Measurements from ENCODE around the gene SLC29A4. TPM values are rescaled to one million over a fixed set of nuclear protein-coding genes. Genes with fewer than 3 reads are reported as not detected.

Gene SLC29A4
- total RNA-seq, 1 experiment from 2014 or later: 0.56 TPM

- Mint-ChIP-seq H3K27ac (ENCODE audit: low read depth, unreplicated experiment) (no peak overlapping the region), H3K9me3 (ENCODE audit: unreplicated experiment) (no peaks in the 10 kb centered on the region), H3K4me3 (ENCODE audit: unreplicated experiment) (no peak overlapping the region), H3K36me3 (ENCODE audit: insufficient read depth, unreplicated experiment) (peaks cover 81% of the 10 kb centered on the region), H3K4me1 (ENCODE audit: insufficient read depth, unreplicated experiment) (no peaks in the 10 kb centered on the region), H3K27me3 (ENCODE audit: insufficient read depth, unreplicated experiment) (no peaks in the 10 kb centered on the region)
- no TSS peak for BruUV-seq (replicated peaks)
- TF ChIP-seq CTCF (IDR thresholded peaks at IDR 0.05; ENCODE audit: unreplicated experiment): no peak
- ChIA-PET CTCF (interaction anchor here (0.6 kb wide), 1 partner anchor 16 kb away, joined by 5 read pairs; no protein-coding TSS in a partner anchor), POLR2A (no interaction called here)
- DNase-seq (ENCODE audit: unreplicated experiment): no peak
- intact Hi-C loops (cut with micrococcal nuclease): no loop called here
Measured at GRCh38 chr7:5349005-5349380, 66.2 kb downstream of the SLC29A4 start.

GRCh38 chr7:5349437-5350173, 66.9 kb downstream of the SLC29A4 start:
- H3K27ac Mint-ChIP-seq (ENCODE audit: low read depth, unreplicated experiment): no peak overlapping the region
- intact Hi-C loops (cut with micrococcal nuclease): no loop called here
- H3K9me3 Mint-ChIP-seq (ENCODE audit: unreplicated experiment): no peaks in the 10 kb centered on the region
- ChIA-PET POLR2A (no interaction called here), CTCF (interaction anchor here (0.6 to 1.4 kb wide), 2 partner anchors 15 to 16 kb away, joined by 4 to 5 read pairs; no protein-coding TSS in a partner anchor)
- H3K4me1 Mint-ChIP-seq (ENCODE audit: insufficient read depth, unreplicated experiment): peaks cover 6% of the 10 kb centered on the region
- H3K36me3 Mint-ChIP-seq (ENCODE audit: insufficient read depth, unreplicated experiment): peaks cover 81% of the 10 kb centered on the region
- H3K4me3 Mint-ChIP-seq (ENCODE audit: unreplicated experiment): no peak overlapping the region
- no TSS peak for BruUV-seq (replicated peaks)
- no peak for TF ChIP-seq CTCF (IDR thresholded peaks at IDR 0.05; ENCODE audit: unreplicated experiment)
- no peaks in the 10 kb centered on the region for H3K27me3 Mint-ChIP-seq (ENCODE audit: insufficient read depth, unreplicated experiment)
- DNase-seq (ENCODE audit: unreplicated experiment): no peak

GRCh38 chr7:5350174-5350463, 67.4 kb downstream of the SLC29A4 start:
- no peak for DNase-seq (ENCODE audit: unreplicated experiment)
- no peak for TF ChIP-seq CTCF (IDR thresholded peaks at IDR 0.05; ENCODE audit: unreplicated experiment)
- H3K36me3 Mint-ChIP-seq (ENCODE audit: insufficient read depth, unreplicated experiment): peaks cover 81% of the 10 kb centered on the region
- no peak overlapping the region for H3K27ac Mint-ChIP-seq (ENCODE audit: low read depth, unreplicated experiment)
- no peak overlapping the region for H3K4me3 Mint-ChIP-seq (ENCODE audit: unreplicated experiment)
- no peaks in the 10 kb centered on the region for H3K27me3 Mint-ChIP-seq (ENCODE audit: insufficient read depth, unreplicated experiment)
- H3K4me1 Mint-ChIP-seq (ENCODE audit: insufficient read depth, unreplicated experiment): peaks cover 11% of the 10 kb centered on the region
- ChIA-PET POLR2A (no interaction called here), CTCF (interaction anchor here (1.4 kb wide), 1 partner anchor 16 kb away, joined by 4 read pairs; no protein-coding TSS in a partner anchor)
- no TSS peak for BruUV-seq (replicated peaks)
- intact Hi-C loops (cut with micrococcal nuclease): no loop called here
- H3K9me3 Mint-ChIP-seq (ENCODE audit: unreplicated experiment): no peaks in the 10 kb centered on the region

- H3K27me3 Mint-ChIP-seq (ENCODE audit: insufficient read depth, unreplicated experiment): no peaks in the 10 kb centered on the region
- H3K36me3 Mint-ChIP-seq (ENCODE audit: insufficient read depth, unreplicated experiment): peaks cover 81% of the 10 kb centered on the region
- intact Hi-C loops (cut with micrococcal nuclease): no loop called here
- H3K27ac Mint-ChIP-seq (ENCODE audit: low read depth, unreplicated experiment): no peak overlapping the region
- BruUV-seq (replicated peaks): no TSS peak
- peaks cover 12% of the 10 kb centered on the region for H3K4me1 Mint-ChIP-seq (ENCODE audit: insufficient read depth, unreplicated experiment)
- DNase-seq (ENCODE audit: unreplicated experiment): no peak
- ChIA-PET POLR2A (no interaction called here), CTCF (interaction anchor here (1.4 kb wide), 1 partner anchor 15 kb away, joined by 4 read pairs; no protein-coding TSS in a partner anchor)
- no peak for TF ChIP-seq CTCF (IDR thresholded peaks at IDR 0.05; ENCODE audit: unreplicated experiment)
- H3K4me3 Mint-ChIP-seq (ENCODE audit: unreplicated experiment): no peak overlapping the region
- no peaks in the 10 kb centered on the region for H3K9me3 Mint-ChIP-seq (ENCODE audit: unreplicated experiment)
Measured at GRCh38 chr7:5350600-5351385, 68.0 kb downstream of the SLC29A4 start.
